Thyroid gland (tissue), 4 donors: ENCODE results near the gene SMIM3. TPM values are rescaled to one million over a fixed set of nuclear protein-coding genes. Genes with fewer than 3 reads are reported as not detected.

Experiments used
- DNase-seq, 2 donors: peaks; one replicate each; pipeline ENCODE4 v3.0.0-alpha.2; 2019
- H3K27ac ChIP-seq, 3 donors: fragments of 200-600 bp; sonication (generic); 1 replicate in 2 of 3; 2 replicates in 1 of 3; pipeline ENCODE4 v1.5.1; 2016 to 2019; ENCODE audit warnings: mild to moderate bottlenecking in 1 of 3, moderate library complexity in 1 of 3
- H3K27me3 ChIP-seq: fragments of 200-600 bp; sonication (generic); one replicate; pipeline ENCODE4 v1.5.1; 2019
- H3K36me3 ChIP-seq, 2 donors: fragments of 200-600 bp; sonication (generic); one replicate each; pipeline ENCODE4 v1.5.1; 2016 to 2019
- H3K4me1 ChIP-seq, 2 donors: fragments of 200-600 bp; sonication (generic); one replicate each; pipeline ENCODE4 v1.5.1; 2017 to 2019
- H3K4me3 ChIP-seq, 3 donors: fragments of 200-600 bp; sonication (generic); replicated peaks in 1 of 3; 1 replicate in 2 of 3; 2 replicates in 1 of 3; pipeline ENCODE4 v1.5.1; 2016; ENCODE audit warnings: mild to moderate bottlenecking in 1 of 3
- H3K9me3 ChIP-seq: fragments of 200-600 bp; sonication (generic); one replicate; pipeline ENCODE4 v1.5.1; 2017
- POLR2A ChIP-seq, 2 donors: fragments of 450-650 bp; IDR thresholded peaks; one replicate each; pipeline ENCODE4 v1.6.1; 2017; ENCODE audit warnings: antibody characterized with exemption in 2 of 2, mild to moderate bottlenecking in 2 of 2, moderate library complexity in 1 of 2
- WGBS, 2 donors: methylation state at CpG; one replicate each; pipeline ENCODE4 v1.1.5; 2017; 5-methylcytosine and 5-hydroxymethylcytosine counted together
- intact Hi-C: fragments of 100-400 bp; cut with DNase I; formaldehyde crosslinking; loops from one replicate; pipeline ENCODE4 v1.15.1; 2023
- total RNA-seq, 4 donors: library from RNA; depleted of rRNA; stranded (reverse); fragments of >200 nt; gene quantifications; one replicate each; pipeline ENCODE4 v1.2.3, GENCODE V29; 2016
- TF ChIP-seq, protein P1 (sequence below), 6 experiments: fragments of 200-600 bp in 3 of 6; fragments of 450-650 bp in 3 of 6; sonication (generic) in 3 of 6; IDR thresholded peaks; one replicate each; pipeline ENCODE4 v1.5.1; 2016 to 2019; ENCODE audit warnings: antibody characterized with exemption in 6 of 6, mild to moderate bottlenecking in 2 of 6, inconsistent platforms in 1 of 6, moderate library complexity in 1 of 6

SMIM3 gene
- total RNA-seq, 4 donors from 2014 or later, result 17.8 to 47.3 (median 24.1) TPM

DNA sequence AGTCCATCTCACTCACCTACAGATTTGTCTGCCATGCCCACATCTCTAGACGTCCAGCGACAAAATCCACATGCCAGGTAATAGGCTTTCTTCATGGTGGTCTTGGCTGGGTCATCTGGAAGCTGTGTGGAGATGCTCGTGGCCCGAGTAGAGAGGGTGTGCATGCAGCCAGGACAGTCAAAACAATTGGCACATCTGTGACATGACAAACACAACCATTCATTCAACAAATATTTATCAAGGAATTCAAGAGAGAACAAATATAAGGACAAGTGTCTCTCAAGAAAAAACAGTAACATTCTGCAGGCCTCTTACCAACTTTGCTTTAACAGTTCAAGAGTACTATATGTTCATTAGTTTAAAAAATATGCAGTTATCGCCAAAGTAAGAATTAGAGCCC lies 25.1 kb upstream of the SMIM3 start:
- no peaks in the 10 kb centered on the region for H3K27me3 ChIP-seq
- peaks cover 11 to 22% of the 10 kb centered on the region in 2 donors for H3K36me3 ChIP-seq
- no peak for DNase-seq
- H3K27ac ChIP-seq, result no peak overlapping the region
- intact Hi-C loops, result no loop called here
- no peak for TF ChIP-seq POLR2A (IDR thresholded peaks at IDR 0.05)
- TF ChIP-seq, protein P1, sequence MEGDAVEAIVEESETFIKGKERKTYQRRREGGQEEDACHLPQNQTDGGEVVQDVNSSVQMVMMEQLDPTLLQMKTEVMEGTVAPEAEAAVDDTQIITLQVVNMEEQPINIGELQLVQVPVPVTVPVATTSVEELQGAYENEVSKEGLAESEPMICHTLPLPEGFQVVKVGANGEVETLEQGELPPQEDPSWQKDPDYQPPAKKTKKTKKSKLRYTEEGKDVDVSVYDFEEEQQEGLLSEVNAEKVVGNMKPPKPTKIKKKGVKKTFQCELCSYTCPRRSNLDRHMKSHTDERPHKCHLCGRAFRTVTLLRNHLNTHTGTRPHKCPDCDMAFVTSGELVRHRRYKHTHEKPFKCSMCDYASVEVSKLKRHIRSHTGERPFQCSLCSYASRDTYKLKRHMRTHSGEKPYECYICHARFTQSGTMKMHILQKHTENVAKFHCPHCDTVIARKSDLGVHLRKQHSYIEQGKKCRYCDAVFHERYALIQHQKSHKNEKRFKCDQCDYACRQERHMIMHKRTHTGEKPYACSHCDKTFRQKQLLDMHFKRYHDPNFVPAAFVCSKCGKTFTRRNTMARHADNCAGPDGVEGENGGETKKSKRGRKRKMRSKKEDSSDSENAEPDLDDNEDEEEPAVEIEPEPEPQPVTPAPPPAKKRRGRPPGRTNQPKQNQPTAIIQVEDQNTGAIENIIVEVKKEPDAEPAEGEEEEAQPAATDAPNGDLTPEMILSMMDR (IDR thresholded peaks at IDR 0.05), result no peak
- H3K4me3 ChIP-seq, result no peak overlapping the region
- 91 to 92% methylated on average over 5 of the region's 5 CpGs for WGBS, 2 donors
- H3K9me3 ChIP-seq, result no peaks in the 10 kb centered on the region
- peaks cover 16 to 21% of the 10 kb centered on the region in 2 donors for H3K4me1 ChIP-seq

DNA sequence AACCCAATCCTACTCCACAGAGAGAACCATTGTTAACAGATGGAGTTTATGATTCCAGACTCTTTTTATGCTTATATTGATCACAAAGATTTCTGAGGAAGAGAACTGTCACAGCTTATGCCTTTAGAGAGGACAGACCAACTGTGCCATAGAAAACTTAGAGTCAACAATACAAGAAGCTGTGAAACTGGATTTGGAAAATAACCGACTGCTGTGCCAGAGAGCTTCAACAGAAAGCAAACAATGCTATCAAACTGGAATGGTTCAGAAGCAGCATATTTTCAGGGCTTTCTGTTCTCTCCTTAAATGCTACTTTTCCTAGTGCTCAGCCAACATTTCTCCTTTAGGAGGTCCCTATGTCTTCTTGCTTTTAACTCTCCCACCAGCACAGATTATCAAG lies 24.7 kb upstream of the SMIM3 start:
- Histone ChIP-seq H3K36me3 (peaks cover 11 to 22% of the 10 kb centered on the region in 2 donors), H3K4me3 (no peak overlapping the region), H3K4me1 (peaks cover 16 to 21% of the 10 kb centered on the region in 2 donors), H3K9me3 (no peaks in the 10 kb centered on the region), H3K27me3 (no peaks in the 10 kb centered on the region), H3K27ac (no peak overlapping the region)
- WGBS, 2 donors, result 93 to 94% methylated on average over 1 of the region's 1 CpG
- intact Hi-C loops, result no loop called here
- no peak for TF ChIP-seq POLR2A (IDR thresholded peaks at IDR 0.05)
- TF ChIP-seq, protein P1 (IDR thresholded peaks at IDR 0.05), result no peak
- no peak for DNase-seq

DNA sequence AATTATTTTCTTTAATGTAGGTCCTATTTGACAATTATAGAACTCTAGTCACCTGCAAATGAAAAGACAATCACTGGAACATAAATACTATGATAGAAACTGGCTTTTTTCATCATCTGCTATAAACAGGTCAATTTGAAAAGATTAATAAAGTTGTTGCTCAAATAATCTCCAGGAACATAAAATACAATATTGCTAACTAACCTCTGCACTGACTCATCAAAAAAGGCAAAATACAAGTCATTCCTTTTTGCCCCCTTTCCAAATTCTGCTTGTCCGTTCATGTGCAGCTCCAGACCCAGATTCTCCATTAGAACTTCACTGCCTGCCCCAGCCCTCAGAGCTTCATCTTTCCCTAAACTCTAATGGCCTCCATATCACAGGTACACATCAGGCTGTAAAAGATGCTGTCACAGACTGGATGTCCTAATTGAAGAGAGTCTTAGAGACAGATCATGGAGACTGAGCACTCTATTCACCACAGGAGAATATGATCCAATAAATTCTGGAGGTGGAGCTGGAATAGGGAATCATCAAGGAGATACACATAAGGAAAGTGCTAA lies 21.4 kb upstream of the SMIM3 start:
- H3K4me3 ChIP-seq, result no peak overlapping the region
- TF ChIP-seq, protein P1 (IDR thresholded peaks at IDR 0.05), result no peak
- H3K9me3 ChIP-seq, result no peaks in the 10 kb centered on the region
- WGBS, 2 donors, result 88 to 90% methylated on average over 1 of the region's 1 CpG
- DNase-seq, result no peak
- peaks cover 11 to 16% of the 10 kb centered on the region in 2 donors for H3K36me3 ChIP-seq
- H3K4me1 ChIP-seq, result peaks cover 18 to 19% of the 10 kb centered on the region in 2 donors
- no peaks in the 10 kb centered on the region for H3K27me3 ChIP-seq
- no peak overlapping the region for H3K27ac ChIP-seq
- intact Hi-C loops, result no loop called here

DNA sequence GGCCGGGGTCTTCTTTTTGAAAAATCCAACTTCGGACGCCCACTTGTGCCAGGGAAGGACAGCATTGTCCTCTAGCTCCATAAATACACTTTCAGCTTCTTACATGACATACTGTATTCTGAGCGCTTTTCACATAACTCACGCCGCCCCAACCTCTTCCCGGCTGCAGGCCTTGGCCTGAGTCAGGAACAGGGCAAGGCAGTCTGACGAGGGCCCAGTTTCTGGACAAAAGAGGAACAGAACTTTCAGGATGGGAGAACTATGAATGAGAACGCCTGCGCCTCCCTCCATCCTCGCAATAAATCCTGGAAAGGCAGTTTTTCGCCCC lies 20.4 kb upstream of the SMIM3 start:
- peaks cover 18 to 21% of the 10 kb centered on the region in 2 donors for H3K4me1 ChIP-seq
- no peaks in the 10 kb centered on the region for H3K9me3 ChIP-seq
- TF ChIP-seq, protein P1 (IDR thresholded peaks at IDR 0.05), result no peak
- TF ChIP-seq POLR2A (IDR thresholded peaks at IDR 0.05), result no peak
- 2 to 5% methylated on average over 12 of the region's 12 CpGs for WGBS, 2 donors
- no peaks in the 10 kb centered on the region for H3K27me3 ChIP-seq
- intact Hi-C loops, result no loop called here
- peaks cover 6 to 7% of the 10 kb centered on the region in 2 donors for H3K36me3 ChIP-seq
- H3K27ac ChIP-seq, result peak overlapping the region; percentile 76 to 99 (median 98)
- DNase-seq, result peak in 1 of 2 donors; percentile 11
- peak overlapping the region; percentile 64 to 72 (median 67) for H3K4me3 ChIP-seq

DNA sequence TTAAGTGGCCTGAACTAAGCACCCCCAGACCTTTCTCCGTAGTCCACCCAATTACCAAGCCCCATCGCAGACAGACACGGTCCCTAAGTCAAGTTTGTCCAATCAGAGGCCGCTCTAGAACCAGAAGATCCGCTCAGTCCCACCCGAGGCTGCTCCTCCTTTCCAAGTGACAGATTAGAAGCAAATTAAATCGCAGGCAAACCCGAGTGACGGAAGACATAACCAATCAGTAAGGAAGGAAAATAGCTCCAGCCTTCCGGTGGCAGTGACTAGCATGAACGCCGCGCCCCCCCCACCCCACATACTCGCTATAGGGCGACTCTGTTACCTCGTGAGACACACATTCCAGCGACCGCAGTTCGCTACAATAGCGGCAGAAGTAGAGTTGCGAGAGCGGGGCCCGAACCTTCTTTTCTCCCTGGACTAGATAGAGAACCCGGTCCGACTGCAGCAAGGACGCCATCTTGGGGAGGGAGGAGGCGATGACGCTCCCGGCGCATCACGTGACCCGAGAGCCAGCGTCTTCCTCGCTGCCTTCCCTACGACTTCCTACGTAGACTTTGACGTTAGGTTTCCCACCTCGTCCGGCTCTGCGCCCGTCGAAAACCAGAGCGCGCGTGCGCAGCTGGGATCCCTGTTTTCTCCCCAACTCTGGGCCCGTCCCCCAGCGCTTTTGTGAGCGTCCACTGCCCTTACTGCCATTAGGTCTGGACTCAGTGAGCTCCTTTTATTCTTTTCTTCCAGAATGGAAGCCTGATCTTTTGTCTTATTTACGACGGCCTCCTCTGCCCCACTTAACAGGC lies 19.8 kb upstream of the SMIM3 start, which contains the start of gene DCTN4:
Gene DCTN4 (minus strand): TSS at position 487 of the 803 bp plus-strand sequence. CDS start 24 bp downstream, at position 463.
- H3K4me1 ChIP-seq, result peaks cover 18 to 26% of the 10 kb centered on the region in 2 donors
- TF ChIP-seq POLR2A (IDR thresholded peaks at IDR 0.05), result peak in 1 of 2 donors; percentile 63
- TF ChIP-seq, protein P1 (IDR thresholded peaks at IDR 0.05), result peak in 1 of 6 experiments; percentile 20
- intact Hi-C loops, result no loop called here

More for the DNA sequence above, 19.8 kb upstream of the SMIM3 start, which contains the start of gene DCTN4:
- Histone ChIP-seq H3K36me3 (peaks cover 4 to 6% of the 10 kb centered on the region in 2 donors), H3K27me3 (no peaks in the 10 kb centered on the region), H3K27ac (peak within 1 kb of the TSS; percentile 95 to 99 (median 98)), H3K4me3 (peak within 1 kb of the TSS; percentile 64 to 72 (median 67)), H3K9me3 (no peaks in the 10 kb centered on the region)
- peak; percentile 95 to 96 for DNase-seq
- WGBS, 2 donors, result 1% methylated on average over 36 to 39 of the region's 51 CpGs
